ENCODE results near the gene ESRRB. TPM values are rescaled to one million over a fixed set of nuclear protein-coding genes. Genes with fewer than 3 reads are reported as not detected.

ESRRB gene
- total and polyA plus RNA-seq, 8 donors, result 0.58 to 4.6 (median 3.8) TPM; not detected in 2

- WGBS, 5 donors, result 66 to 82% (median 77%) methylated on average over 8 of the region's 8 CpGs
- peak in 1 of 2 donors; percentile 52 for DNase-seq
- peaks cover 0 to 13% (median 0%) of the 10 kb centered on the region in 3 donors for H3K27me3 ChIP-seq
- H3K36me3 ChIP-seq, result no peaks in the 10 kb centered on the region
- H3K9me3 ChIP-seq, result no peaks in the 10 kb centered on the region
- H3K4me1 ChIP-seq, result no peaks in the 10 kb centered on the region
- no peak for TF ChIP-seq EP300 (IDR thresholded peaks at IDR 0.05)
- TF ChIP-seq POLR2A (IDR thresholded peaks at IDR 0.05), result no peak
- no peak for TF ChIP-seq POLR2AphosphoS5 (IDR thresholded peaks at IDR 0.05)
- TF ChIP-seq CTCF (IDR thresholded peaks at IDR 0.05), result no peak
- no peak overlapping the region for H3K4me3 ChIP-seq
- H3K27ac ChIP-seq, result no peak overlapping the region
- intact Hi-C loops (cut with DNase I; ENCODE audit: low total_unique reads), result no loop called here
These were observed 91.8 kb downstream of the ESRRB start for GRCh38 chr14:76467711-76468155.

- Histone ChIP-seq H3K27ac (no peak overlapping the region), H3K9me3 (no peaks in the 10 kb centered on the region), H3K4me1 (peaks cover 0 to 13% (median 4%) of the 10 kb centered on the region in 4 donors), H3K36me3 (no peaks in the 10 kb centered on the region), H3K4me3 (no peak overlapping the region), H3K27me3 (peaks cover 0 to 6% (median 0%) of the 10 kb centered on the region in 3 donors)
- intact Hi-C loops (cut with DNase I; ENCODE audit: low total_unique reads), result no loop called here
- DNase-seq, result no peak
- 87 to 94% (median 89%) methylated on average over 5 of the region's 5 CpGs for WGBS, 5 donors
- TF ChIP-seq POLR2AphosphoS5 (IDR thresholded peaks at IDR 0.05), result no peak
- no peak for TF ChIP-seq CTCF (IDR thresholded peaks at IDR 0.05)
- no peak for TF ChIP-seq EP300 (IDR thresholded peaks at IDR 0.05)
- TF ChIP-seq POLR2A (IDR thresholded peaks at IDR 0.05), result no peak
These were observed 96.3 kb downstream of the ESRRB start for GRCh38 chr14:76472199-76472723.

GRCh38 chr14:76473481-76474263 is 97.7 kb downstream of the ESRRB start:
- no peak for TF ChIP-seq POLR2A (IDR thresholded peaks at IDR 0.05)
- no peak for TF ChIP-seq CTCF (IDR thresholded peaks at IDR 0.05)
- no peak for TF ChIP-seq POLR2AphosphoS5 (IDR thresholded peaks at IDR 0.05)
- TF ChIP-seq EP300 (IDR thresholded peaks at IDR 0.05), result no peak
- intact Hi-C loops (cut with DNase I; ENCODE audit: low total_unique reads), result no loop called here
- no peaks in the 10 kb centered on the region for H3K9me3 ChIP-seq
- no peaks in the 10 kb centered on the region for H3K36me3 ChIP-seq
- peaks cover 0 to 13% (median 4%) of the 10 kb centered on the region in 4 donors for H3K4me1 ChIP-seq
- peaks cover 0 to 6% (median 0%) of the 10 kb centered on the region in 3 donors for H3K27me3 ChIP-seq
- H3K4me3 ChIP-seq, result peak overlapping the region in 3 of 4 donors; percentile 13 to 18 (median 14)
- DNase-seq, result peak in 1 of 2 donors; percentile 66
- WGBS, 5 donors, result 18 to 45% (median 22%) methylated on average over 17 of the region's 17 CpGs
- H3K27ac ChIP-seq, result peak overlapping the region in 1 of 5 donors; percentile 2

GRCh38 chr14:76480426-76480825 is 104.5 kb downstream of the ESRRB start:
- no peaks in the 10 kb centered on the region for H3K4me1 ChIP-seq
- TF ChIP-seq POLR2AphosphoS5 (IDR thresholded peaks at IDR 0.05) (no peak), EP300 (IDR thresholded peaks at IDR 0.05) (no peak), POLR2A (IDR thresholded peaks at IDR 0.05) (no peak), CTCF (IDR thresholded peaks at IDR 0.05) (no peak)
- H3K27ac ChIP-seq, result no peak overlapping the region
- intact Hi-C loops (cut with DNase I; ENCODE audit: low total_unique reads), result no loop called here
- no peaks in the 10 kb centered on the region for H3K9me3 ChIP-seq
- 59 to 67% (median 63%) methylated on average over 1 of the region's 1 CpG for WGBS, 5 donors
- DNase-seq, result no peak
- no peak overlapping the region for H3K4me3 ChIP-seq
- no peaks in the 10 kb centered on the region for H3K36me3 ChIP-seq
- no peaks in the 10 kb centered on the region for H3K27me3 ChIP-seq

All from stomach (tissue), 9 donors.